Ramos (cell line): ENCODE data around the gene MRPS9.

ENCODE experiments used
- in situ Hi-C: fragments of 300-500 bp; cut with MboI; formaldehyde crosslinking; loops from one replicate; pipeline ENCODE4 v1.14.3; 2022; ENCODE audit warnings: low sequenced_read_pairs; ENCODE audit not compliant: unreplicated experiment

MRPS9 gene

GRCh38 chr2:105076121-105076520, 38.3 kb downstream of the MRPS9 start:
- in situ Hi-C loops: no loop called here

DNA sequence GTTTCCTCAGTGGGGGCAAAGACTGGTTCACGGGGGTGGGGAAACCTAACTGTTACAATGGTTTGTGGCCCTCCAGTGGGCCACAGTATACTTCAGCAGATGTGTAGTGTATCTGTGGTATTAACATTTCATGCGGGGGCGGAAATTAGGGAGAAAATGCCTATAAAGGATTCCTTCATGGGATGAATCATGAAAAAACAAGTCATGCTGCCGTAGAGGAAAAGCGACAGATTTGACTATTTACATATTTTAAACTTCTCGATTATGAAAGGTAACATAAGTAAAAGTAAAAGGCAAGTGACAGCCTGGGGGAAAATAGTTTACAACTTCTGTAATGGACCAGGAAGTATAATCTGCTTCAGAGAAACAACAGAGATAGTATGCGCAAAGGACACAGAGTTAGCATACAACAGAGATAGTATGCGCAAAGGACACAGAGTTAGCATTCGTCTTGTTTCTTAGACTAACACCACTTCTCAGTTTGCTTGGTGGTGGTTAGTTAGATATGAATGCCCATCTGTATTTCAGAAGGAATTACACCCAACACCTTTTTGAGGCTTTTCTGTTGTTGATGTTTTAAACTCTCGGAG, 41.1 kb downstream of the MRPS9 start:
- in situ Hi-C loops: no loop called here

GRCh38 chr2:105080461-105080860, 42.6 kb downstream of the MRPS9 start:
- in situ Hi-C loops: no loop called here

GRCh38 chr2:105081006-105081601, 43.2 kb downstream of the MRPS9 start:
- in situ Hi-C loops: no loop called here

GRCh38 chr2:105082107-105082506, 44.2 kb downstream of the MRPS9 start:
- in situ Hi-C loops: no loop called here

DNA sequence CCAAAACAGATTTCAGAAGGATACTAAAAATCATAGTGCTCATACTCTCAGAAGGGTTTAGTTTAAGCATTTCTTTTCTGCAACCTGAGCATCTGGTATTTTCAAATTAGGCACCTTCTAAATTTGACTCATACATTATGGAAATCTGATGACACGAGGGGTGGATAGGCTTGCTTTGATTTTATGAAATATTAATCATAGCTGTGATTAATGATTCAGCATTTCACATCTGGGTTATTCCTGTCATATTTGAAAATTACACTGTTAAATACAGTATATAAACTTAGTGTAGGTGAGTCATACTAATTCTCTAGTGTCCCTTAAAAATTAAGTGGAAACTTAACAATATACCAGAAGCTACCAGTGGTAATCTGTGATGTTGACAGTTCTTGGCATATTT, 47.7 kb downstream of the MRPS9 start:
- in situ Hi-C loops: no loop called here

- in situ Hi-C loops: no loop called here
Measured at GRCh38 chr2:105087273-105087672, 49.4 kb downstream of the MRPS9 start.

DNA sequence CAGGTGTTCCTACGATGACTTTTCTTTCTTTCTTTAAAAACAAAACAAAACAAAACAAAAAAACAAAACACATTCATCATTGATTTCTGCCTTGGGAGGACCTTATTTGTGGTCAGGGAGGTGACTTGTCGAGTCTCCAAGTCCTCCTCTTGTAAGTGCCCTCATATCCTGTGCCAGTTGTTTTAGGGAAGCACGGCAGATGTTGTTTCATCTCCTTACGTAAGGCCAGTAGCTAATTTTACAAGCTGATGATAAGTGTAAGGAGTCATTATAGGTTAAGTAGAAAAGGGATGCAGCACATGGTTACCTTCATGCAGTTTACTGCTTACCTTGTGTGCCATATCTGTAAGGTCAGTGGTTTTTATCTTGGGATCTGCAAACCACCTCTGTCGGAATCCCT, 52.2 kb downstream of the MRPS9 start:
- in situ Hi-C loops: no loop called here

DNA sequence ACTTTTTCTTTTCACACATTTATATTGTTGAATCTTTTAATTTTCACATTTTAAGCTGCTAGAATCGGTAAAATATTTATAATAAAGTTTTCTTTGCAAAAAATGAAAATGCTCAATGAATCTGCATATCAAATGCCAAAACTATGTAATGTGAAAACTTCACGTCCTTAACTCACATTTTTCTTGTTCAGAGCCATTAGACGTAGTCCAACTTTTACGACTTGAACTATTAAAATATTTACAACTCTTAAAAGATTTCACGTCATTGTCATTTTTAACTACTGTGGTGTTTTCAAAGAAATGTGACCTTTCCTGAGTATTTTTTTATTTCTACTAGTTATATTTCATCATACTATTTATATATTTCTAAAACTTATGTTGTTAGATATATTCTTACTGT, 54.9 kb downstream of the MRPS9 start:
- in situ Hi-C loops: no loop called here

DNA sequence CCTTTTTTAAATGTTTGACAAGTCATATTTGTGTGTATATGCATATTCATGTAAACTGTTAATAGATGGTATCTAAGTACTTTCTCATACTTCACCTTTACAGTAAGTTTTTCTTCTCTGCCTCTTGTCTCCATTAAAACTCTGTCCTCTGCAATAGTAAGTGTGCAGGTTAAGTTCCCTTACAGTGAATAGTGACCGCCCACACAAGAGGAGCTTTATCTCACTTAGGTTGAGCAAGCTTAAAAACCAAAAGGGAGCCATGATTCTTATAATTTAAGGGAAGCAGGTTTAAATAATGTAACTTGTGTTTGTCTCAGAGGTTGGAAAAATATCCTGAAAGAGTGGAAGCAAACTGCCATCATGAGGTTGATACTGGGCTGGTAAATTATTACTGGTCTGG, 61.3 kb downstream of the MRPS9 start:
- in situ Hi-C loops: no loop called here

DNA sequence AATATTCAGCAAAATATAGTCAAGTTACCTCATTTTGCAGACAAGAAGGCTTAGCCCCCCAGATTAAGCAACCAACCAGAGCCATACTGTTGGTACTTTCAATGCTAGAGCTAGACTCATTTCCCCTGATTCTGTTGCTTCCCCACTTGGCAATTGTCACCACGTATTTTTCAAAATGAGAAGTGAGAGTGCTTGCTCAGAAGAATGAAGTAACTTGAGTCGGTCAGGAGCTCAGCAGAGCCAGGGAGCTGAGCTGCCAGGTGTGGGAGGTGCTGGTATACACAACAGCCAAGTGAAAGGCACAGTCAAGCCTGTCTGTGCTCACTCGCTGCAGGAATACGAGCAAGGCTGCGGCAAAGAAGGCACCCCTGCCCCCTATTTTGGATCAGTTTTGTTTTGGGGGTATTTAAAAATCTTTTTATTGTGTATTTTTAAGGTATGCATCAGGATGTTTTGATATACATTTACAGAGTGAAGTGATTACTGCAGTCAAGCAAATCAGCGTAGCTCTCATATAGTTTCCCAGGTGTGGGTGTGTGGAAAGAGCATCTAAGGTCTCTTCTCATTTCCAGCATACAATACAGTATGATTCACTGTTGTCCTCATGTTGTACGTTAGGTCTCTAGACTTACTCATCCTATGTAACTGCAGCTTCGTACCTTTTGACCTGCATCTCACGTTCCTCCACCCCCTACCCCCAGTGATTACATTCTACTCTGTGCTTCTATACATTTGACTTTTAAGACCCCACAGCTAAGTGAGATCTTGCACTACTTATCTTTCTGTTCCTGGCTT, 62.4 kb downstream of the MRPS9 start:
- in situ Hi-C loops: no loop called here

GRCh38 chr2:105102001-105102400, 64.1 kb downstream of the MRPS9 start:
- in situ Hi-C loops: no loop called here

DNA sequence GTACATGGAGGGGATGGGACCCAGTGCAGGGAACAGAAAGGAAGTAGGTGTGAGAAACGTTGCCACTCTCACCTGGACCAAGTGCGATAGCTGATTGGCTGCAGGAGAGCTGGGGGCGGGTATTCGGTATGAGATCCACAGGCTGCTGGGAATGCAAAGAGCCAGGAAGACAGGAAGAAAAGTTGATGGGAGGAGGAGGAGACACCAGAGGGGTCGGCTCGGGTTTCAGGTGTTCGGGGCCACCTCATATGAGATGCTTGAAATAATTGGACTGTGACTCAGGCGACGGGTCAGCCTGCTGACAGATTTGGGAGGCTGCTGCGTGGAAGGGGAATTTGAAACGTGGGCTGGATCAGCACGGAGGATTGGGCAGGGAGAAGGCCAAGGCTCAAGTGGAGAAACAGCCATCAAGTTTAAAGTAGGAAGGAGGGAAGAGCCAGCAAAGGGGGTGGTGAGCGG, 65.1 kb downstream of the MRPS9 start:
- in situ Hi-C loops: no loop called here

DNA sequence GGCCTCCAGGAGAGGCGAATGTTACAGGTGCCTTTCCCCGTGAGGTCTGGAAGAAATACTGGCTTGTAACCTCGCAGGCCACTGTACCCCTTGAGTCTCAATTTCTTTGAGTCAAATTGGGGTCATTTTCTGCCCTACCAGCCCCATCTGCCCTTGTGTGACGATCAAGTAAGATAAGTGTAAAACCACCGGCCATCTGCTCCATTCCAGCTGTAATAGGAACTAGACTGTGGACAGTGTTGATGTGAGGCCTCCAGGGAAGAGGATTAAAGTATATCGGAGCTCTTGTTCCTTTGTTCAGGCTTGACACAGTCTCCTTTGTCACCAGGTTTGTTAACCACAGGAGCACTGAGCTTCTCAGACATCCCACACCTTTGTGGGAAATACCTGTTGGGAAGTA, 65.6 kb downstream of the MRPS9 start:
- in situ Hi-C loops: no loop called here

DNA sequence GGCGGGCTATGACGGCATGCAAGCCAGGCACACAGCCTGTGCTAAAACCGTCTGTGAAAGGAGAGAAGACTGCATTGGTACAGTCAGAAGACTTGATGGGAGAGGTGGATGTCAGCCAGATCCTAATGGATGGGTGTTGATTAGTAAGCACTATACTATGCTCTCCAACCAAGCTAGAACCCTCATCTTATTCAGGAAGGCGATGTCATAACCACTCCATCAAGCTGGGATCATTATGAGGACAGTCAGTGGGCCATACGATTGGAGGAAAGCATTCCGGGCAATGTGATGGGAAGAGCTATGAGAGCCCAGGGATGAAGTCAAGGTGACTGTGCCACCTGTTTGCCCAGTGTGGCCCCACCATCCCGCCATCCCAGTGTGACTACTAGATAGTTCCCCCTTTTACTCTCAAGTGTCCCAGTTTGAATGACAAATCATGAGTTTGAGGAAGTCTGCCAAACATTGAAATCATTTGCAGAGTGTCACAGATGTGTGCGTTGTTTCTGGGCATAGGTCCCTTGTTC, 66.4 kb downstream of the MRPS9 start:
- in situ Hi-C loops: no loop called here

DNA sequence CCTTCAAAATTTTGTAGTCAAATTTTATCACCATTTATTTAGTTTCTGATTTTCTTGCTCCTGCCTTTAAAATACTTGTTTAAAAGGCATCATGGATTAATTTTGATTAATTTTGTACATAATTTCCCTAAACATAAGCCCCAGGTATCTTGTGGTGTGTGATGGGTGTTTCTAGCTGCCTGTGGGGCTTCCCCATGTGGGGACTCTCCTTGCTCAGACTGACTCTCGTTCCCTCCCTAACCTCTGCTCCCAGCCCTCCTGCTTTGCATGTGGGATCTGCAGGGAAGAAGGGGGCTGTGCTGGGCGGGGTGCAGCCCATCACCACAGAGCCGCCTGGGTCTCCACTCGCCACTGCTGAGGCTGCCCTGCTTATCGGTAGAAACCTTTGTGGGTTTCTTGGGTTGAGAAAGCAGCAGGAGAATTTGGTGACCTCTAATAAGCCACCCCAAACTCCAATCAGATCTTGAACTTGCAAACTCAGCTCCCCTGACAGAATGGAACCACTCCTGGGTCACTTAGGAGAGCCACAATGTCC, 72.5 kb downstream of the MRPS9 start:
- in situ Hi-C loops: loop anchor here (5.0 kb wide), 1 partner anchor 127 kb away; no protein-coding TSS in a partner anchor

GRCh38 chr2:105111365-105112150, 73.7 kb downstream of the MRPS9 start:
- in situ Hi-C loops: loop anchor here (5.0 kb wide), 1 partner anchor 126 kb away; no protein-coding TSS in a partner anchor

- in situ Hi-C loops: loop anchor here (5.0 kb wide), 1 partner anchor 125 kb away; no protein-coding TSS in a partner anchor
Measured at GRCh38 chr2:105112345-105112744, 74.5 kb downstream of the MRPS9 start.

DNA sequence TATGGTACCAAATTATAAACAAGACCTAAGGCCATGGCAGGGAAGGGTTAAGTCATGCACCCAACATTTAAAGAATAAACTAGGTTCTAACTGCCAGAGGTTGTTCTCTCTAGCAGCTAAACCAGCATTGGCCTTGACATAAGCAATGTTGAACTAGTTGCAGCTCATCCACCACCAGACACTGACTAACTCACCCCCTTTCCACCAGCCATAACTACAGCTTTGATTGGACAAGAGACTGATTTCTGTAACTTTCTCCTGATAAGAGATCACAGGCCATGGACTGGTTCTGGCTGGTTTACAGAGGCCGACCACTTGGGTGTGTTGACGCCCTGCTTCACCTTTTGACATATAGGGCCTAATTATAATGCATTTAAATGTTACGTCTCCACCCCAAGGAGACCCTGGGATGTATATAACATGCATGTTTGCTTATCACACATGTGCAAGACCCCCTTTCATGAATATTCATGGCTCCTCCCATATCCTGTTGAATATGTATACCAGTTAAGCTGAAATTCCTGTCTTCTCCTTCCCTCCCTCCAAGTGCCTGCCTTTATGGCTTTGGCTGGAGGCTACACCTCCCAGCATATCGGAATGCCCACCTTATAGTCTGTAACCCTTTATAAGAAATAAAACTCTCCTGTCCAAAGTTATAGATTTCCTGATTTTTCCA, 75.9 kb downstream of the MRPS9 start:
- in situ Hi-C loops: loop anchor here (5.0 kb wide), 1 partner anchor 124 kb away; no protein-coding TSS in a partner anchor
